B cell (primary cell): Measurements from ENCODE around the gene DCAKD. TPM values are rescaled to one million over a fixed set of nuclear protein-coding genes. Genes with fewer than 3 reads are reported as not detected.

ENCODE experiments used
- ATAC-seq: fragments of 200-7000 bp; cut with Tn5 transposase; one replicate; pipeline ENCODE4 v1.10.0; 2021; ENCODE audit warnings: low read depth, mild to moderate bottlenecking, moderate number of reproducible peaks, moderate library complexity
- CTCF ChIA-PET: fragments of 350-600 bp; sonication (Branson Sonifier 250); formaldehyde crosslinking; loops from one replicate; lab custom pipeline; 2021; ENCODE audit warnings: antibody characterized with exemption, inconsistent platforms; lab: Charles Lee
- POLR2A ChIA-PET: fragments of 350-600 bp; sonication (Branson Sonifier 250); formaldehyde crosslinking; loops from one replicate; lab custom pipeline; 2021; ENCODE audit warnings: antibody characterized with exemption; lab: Charles Lee
- DNase-seq: peaks from one replicate; pipeline ENCODE4 v3.0.0; 2013
- H2AFZ ChIP-seq: 2 replicates; pipeline ENCODE4 v1.6.1; 2012; ENCODE audit warnings: mild to moderate bottlenecking, low read depth, low read length; ENCODE audit not compliant: insufficient read depth, poor library complexity, severe bottlenecking
- H3K27ac ChIP-seq, 2 donors: 1 replicate in 1 of 2; 2 replicates in 1 of 2; pipeline ENCODE4 v1.5.1; 2012 to 2013; ENCODE audit warnings: low read length in 2 of 2, mild to moderate bottlenecking in 2 of 2, moderate library complexity in 1 of 2
- H3K27me3 ChIP-seq, 4 experiments: fragments of 200-600 bp in 1 of 4; sonication (generic) in 1 of 4; replicated peaks in 1 of 4; 1 replicate in 2 of 4; 2 replicates in 2 of 4; pipeline versions ENCODE4 v1.6.1 to v1.7.0; 2013 to 2016; ENCODE audit warnings: low read length in 3 of 4, mild to moderate bottlenecking in 2 of 4, mixed read lengths in 1 of 4, moderate library complexity in 1 of 4; ENCODE audit not compliant: insufficient read depth in 4 of 4, control insufficient read depth in 3 of 4; ENCODE audit errors: control extremely low read depth in 1 of 4
- H3K36me3 ChIP-seq, 2 experiments: replicated peaks in 1 of 2; 1 replicate in 1 of 2; 2 replicates in 1 of 2; pipeline versions ENCODE4 v1.6.1 to v1.7.1; 2013; ENCODE audit warnings: low read length in 1 of 2; ENCODE audit not compliant: insufficient read depth in 2 of 2, control insufficient read depth in 1 of 2; ENCODE audit errors: control extremely low read depth in 1 of 2, extremely low read depth in 1 of 2
- H3K4me1 ChIP-seq, 2 donors: fragments of 200-600 bp in 1 of 2; sonication (generic) in 1 of 2; 1 replicate in 1 of 2; 2 replicates in 1 of 2; pipeline versions ENCODE4 v1.5.1 to v1.6.1; 2013 to 2017; ENCODE audit warnings: low read length in 2 of 2; ENCODE audit not compliant: control insufficient read depth in 2 of 2, insufficient read depth in 2 of 2
- H3K4me2 ChIP-seq: replicated peaks from 2 replicates; pipeline ENCODE3; 2012; ENCODE audit warnings: mild to moderate bottlenecking, low read depth, low read length; ENCODE audit not compliant: poor library complexity, severe bottlenecking
- H3K4me3 ChIP-seq, 5 experiments: fragments of 200-600 bp in 1 of 5; sonication (generic) in 1 of 5; 1 replicate in 3 of 5; 2 replicates in 2 of 5; pipeline versions ENCODE4 v1.5.1 to v1.7.0; 2011 to 2016; ENCODE audit warnings: low read length in 4 of 5, mild to moderate bottlenecking in 4 of 5, low read depth in 2 of 5, control low read depth in 1 of 5, moderate library complexity in 1 of 5; ENCODE audit not compliant: insufficient read depth in 1 of 5; ENCODE audit errors: control extremely low read depth in 1 of 5, extremely low read depth in 1 of 5
- H3K79me2 ChIP-seq: fragments of 200-600 bp; sonication (generic); one replicate; pipeline ENCODE4 v1.6.0; 2016; ENCODE audit warnings: low read length; ENCODE audit not compliant: control insufficient read depth, insufficient read depth
- H3K9ac ChIP-seq: fragments of 200-600 bp; sonication (generic); 2 replicates; pipeline ENCODE4 v1.6.1; 2017; ENCODE audit warnings: mild to moderate bottlenecking, low read length, moderate library complexity
- H3K9me3 ChIP-seq, 3 donors: one replicate each; pipeline versions ENCODE4 v1.6.1 to v1.7.1; 2013; ENCODE audit warnings: low read length in 2 of 3; ENCODE audit not compliant: control insufficient read depth in 2 of 3, insufficient read depth in 1 of 3; ENCODE audit errors: control extremely low read depth in 1 of 3
- H4K20me1 ChIP-seq: 2 replicates; pipeline ENCODE4 v1.6.0; 2012; ENCODE audit warnings: mild to moderate bottlenecking, low read length; ENCODE audit not compliant: insufficient read depth, control insufficient read depth, poor library complexity, severe bottlenecking
- H3K27ac Mint-ChIP-seq: one replicate; pipeline ENCODE4 v1.8.0; 2021; ENCODE audit warnings: mixed read lengths
- H3K27me3 Mint-ChIP-seq: one replicate; pipeline ENCODE4 v1.8.0; 2021; ENCODE audit warnings: mixed read lengths
- H3K4me1 Mint-ChIP-seq: one replicate; pipeline ENCODE4 v1.8.0; 2021; ENCODE audit warnings: mixed read lengths
- H3K4me3 Mint-ChIP-seq: one replicate; pipeline ENCODE4 v1.8.0; 2021; ENCODE audit warnings: mixed read lengths
- H3K9me3 Mint-ChIP-seq: one replicate; pipeline ENCODE4 v1.8.0; 2022; ENCODE audit warnings: mixed read lengths; ENCODE audit not compliant: insufficient read depth
- EZH2 ChIP-seq: IDR thresholded peaks from 2 replicates; pipeline ENCODE4 v1.6.1; 2012; ENCODE audit warnings: borderline replicate concordance, low read depth, mild to moderate bottlenecking, moderate library complexity, low read length; ENCODE audit not compliant: insufficient read depth, poor library complexity, severe bottlenecking
- WGBS: methylation state at CpG from one replicate; pipeline ENCODE4 v1.1.5; 2013; ENCODE audit warnings: missing lambda C conversion rate; ENCODE audit not compliant: insufficient coverage; 5-methylcytosine and 5-hydroxymethylcytosine counted together
- intact Hi-C: fragments of 100-400 bp; cut with micrococcal nuclease; formaldehyde crosslinking; loops from one replicate; pipeline ENCODE4 v1.10.0; 2022
- polyA plus RNA-seq: library from polyadenylated mRNA; depleted of rRNA; stranded (reverse); fragments of >200 nt; gene quantifications from 2 replicates; pipeline ENCODE4 v1.2.3, GENCODE V29; 2012
- total RNA-seq, 2 donors: library from RNA; stranded (reverse); fragments of 120-200 nt in 1 of 2; gene quantifications; 1 replicate in 1 of 2; 2 replicates in 1 of 2; pipeline versions ENCODE4 v1.2.3 to v1.2.4, GENCODE V29; 2013 to 2022
- TF ChIP-seq, protein P1 (sequence below): fragments of 200-600 bp; IDR thresholded peaks from one replicate; pipeline ENCODE4 v1.8.0; 2022; ENCODE audit warnings: antibody characterized with exemption, mild to moderate bottlenecking

DCAKD gene
- total and polyA plus RNA-seq, 2 donors (not counting 1 experiment from before 2014, with no cell fraction given), result 20.6 to 31.5 TPM

DNA sequence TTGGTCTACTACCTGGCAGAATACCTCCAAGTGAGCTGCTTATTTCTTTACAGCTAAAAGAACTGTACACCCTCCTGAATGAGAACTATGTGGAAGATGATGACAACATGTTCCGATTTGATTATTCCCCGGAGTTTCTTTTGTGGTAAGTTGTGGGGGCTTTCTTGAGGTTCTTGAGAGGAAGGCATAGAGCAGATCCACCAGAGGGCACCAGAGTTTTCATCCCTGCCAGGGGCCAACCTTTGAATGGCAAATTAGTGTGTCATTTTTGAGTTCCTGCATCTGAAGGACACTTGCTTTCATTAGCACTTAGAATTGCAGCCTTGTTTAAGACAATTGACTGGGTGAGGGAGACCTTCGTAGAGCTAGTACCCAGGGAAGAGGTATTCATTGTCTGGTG, 44.7 kb upstream of the DCAKD start:
- DNase-seq (peak; percentile 36), ATAC-seq (no peak)
- Histone ChIP-seq H3K79me2 (peaks cover 5% of the 10 kb centered on the region), H3K4me2 (no peak overlapping the region), H3K36me3 (peaks cover 2 to 75% of the 10 kb centered on the region in 2 experiments), H3K27ac (no peak overlapping the region), H3K9me3 (no peaks in the 10 kb centered on the region), H3K4me3 (no peak overlapping the region), H4K20me1 (peaks cover 18% of the 10 kb centered on the region), H3K9ac (no peak overlapping the region), H3K4me1 (no peaks in the 10 kb centered on the region), H2AFZ (no peak overlapping the region), H3K27me3 (no peaks in the 10 kb centered on the region)
- Mint-ChIP-seq H3K4me1 (peaks cover 7% of the 10 kb centered on the region), H3K27me3 (no peaks in the 10 kb centered on the region), H3K4me3 (no peak overlapping the region), H3K9me3 (no peaks in the 10 kb centered on the region), H3K27ac (no peak overlapping the region)
- intact Hi-C loops, result loop anchor here (2.0 kb wide), 1 partner anchor 37 kb away; the partner anchor contains the start of gene PLCD3
- TF ChIP-seq EZH2, result no peak
- TF ChIP-seq, protein P1, sequence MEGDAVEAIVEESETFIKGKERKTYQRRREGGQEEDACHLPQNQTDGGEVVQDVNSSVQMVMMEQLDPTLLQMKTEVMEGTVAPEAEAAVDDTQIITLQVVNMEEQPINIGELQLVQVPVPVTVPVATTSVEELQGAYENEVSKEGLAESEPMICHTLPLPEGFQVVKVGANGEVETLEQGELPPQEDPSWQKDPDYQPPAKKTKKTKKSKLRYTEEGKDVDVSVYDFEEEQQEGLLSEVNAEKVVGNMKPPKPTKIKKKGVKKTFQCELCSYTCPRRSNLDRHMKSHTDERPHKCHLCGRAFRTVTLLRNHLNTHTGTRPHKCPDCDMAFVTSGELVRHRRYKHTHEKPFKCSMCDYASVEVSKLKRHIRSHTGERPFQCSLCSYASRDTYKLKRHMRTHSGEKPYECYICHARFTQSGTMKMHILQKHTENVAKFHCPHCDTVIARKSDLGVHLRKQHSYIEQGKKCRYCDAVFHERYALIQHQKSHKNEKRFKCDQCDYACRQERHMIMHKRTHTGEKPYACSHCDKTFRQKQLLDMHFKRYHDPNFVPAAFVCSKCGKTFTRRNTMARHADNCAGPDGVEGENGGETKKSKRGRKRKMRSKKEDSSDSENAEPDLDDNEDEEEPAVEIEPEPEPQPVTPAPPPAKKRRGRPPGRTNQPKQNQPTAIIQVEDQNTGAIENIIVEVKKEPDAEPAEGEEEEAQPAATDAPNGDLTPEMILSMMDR, result peak; percentile 29
- POLR2A ChIA-PET, result interaction anchor here (0.6 kb wide), 1 partner anchor 241 kb away, joined by 4 read pairs; no protein-coding TSS in a partner anchor
- CTCF ChIA-PET, result interaction anchor here (0.9 to 5.2 kb wide), 7 partner anchors 9 to 175 kb away, joined by 3 to 62 read pairs (median 3); partner anchors contain the start of gene ACBD4
- 90% methylated on average over 2 of the region's 3 CpGs for WGBS

DNA sequence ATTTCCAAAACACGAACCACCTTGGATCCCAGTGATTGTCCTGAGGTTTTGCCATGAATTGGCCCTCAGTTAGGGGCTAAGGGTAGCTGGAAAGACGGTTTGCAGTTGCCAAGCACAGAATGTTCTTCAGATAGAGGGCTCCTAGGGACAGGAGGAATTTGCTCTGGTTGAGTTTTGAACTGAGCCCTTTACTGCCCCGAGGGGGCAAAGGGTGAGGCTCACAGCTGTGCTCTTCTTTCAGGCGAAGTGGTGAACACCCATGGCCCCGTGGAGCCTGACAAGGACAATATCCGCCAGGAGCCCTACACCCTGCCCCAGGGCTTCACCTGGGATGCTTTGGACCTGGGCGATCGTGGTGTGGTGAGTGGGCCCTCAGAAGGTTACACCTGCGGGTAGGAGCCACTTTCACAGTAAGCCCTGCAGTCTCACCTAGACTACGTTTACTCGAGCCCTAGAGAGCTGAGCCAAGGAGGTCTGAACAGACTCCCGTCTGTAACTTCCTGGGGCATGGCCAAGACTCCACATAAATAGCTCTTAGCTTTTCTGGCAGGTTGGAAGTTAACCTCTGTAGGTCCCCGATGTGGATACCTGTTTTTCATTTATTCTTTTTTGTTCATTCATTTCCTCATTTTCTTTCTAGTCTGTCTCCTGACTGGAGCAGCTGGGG, 42.1 kb upstream of the DCAKD start:
- intact Hi-C loops, result no loop called here
- DNase-seq (no peak), ATAC-seq (no peak)
- no peak overlapping the region for H3K27ac ChIP-seq
- Mint-ChIP-seq H3K4me3 (no peak overlapping the region), H3K9me3 (no peaks in the 10 kb centered on the region), H3K27ac (no peak overlapping the region), H3K4me1 (peaks cover 2% of the 10 kb centered on the region), H3K27me3 (no peaks in the 10 kb centered on the region)
- CTCF ChIA-PET, result no interaction called here
- H4K20me1 ChIP-seq, result peaks cover 27% of the 10 kb centered on the region
- H3K36me3 ChIP-seq, result peaks cover 8 to 83% of the 10 kb centered on the region in 2 experiments
- H3K9me3 ChIP-seq, result no peaks in the 10 kb centered on the region
- no peaks in the 10 kb centered on the region for H3K4me1 ChIP-seq
- H2AFZ ChIP-seq, result no peak overlapping the region
- TF ChIP-seq, protein P1, result no peak
- TF ChIP-seq EZH2, result no peak
- H3K79me2 ChIP-seq, result peaks cover 10% of the 10 kb centered on the region
- WGBS, result 90% methylated on average over 13 of the region's 13 CpGs
- POLR2A ChIA-PET, result interaction anchor here (0.7 kb wide), 1 partner anchor 454 kb away, joined by 4 read pairs; no protein-coding TSS in a partner anchor
- H3K9ac ChIP-seq, result no peak overlapping the region
- H3K4me3 ChIP-seq, result no peak overlapping the region
- no peaks in the 10 kb centered on the region for H3K27me3 ChIP-seq
- H3K4me2 ChIP-seq, result no peak overlapping the region
